Sigmoid colon (tissue), 7 donors: ENCODE results near the gene LRRFIP1. TPM values are rescaled to one million over a fixed set of nuclear protein-coding genes. Genes with fewer than 3 reads are reported as not detected.

ENCODE experiments used
- DNase-seq: peaks from one replicate; pipeline ENCODE4 v3.0.0-alpha.2; 2019
- H3K27ac ChIP-seq, 4 donors: fragments of 200-600 bp; sonication (generic); one replicate each; pipeline ENCODE4 v1.5.1; 2016 to 2019; ENCODE audit warnings: mild to moderate bottlenecking in 1 of 4
- H3K27me3 ChIP-seq, 3 donors: fragments of 200-600 bp; sonication (generic); one replicate each; pipeline ENCODE4 v1.5.1; 2019; ENCODE audit warnings: mild to moderate bottlenecking in 1 of 3
- H3K36me3 ChIP-seq, 4 donors: fragments of 200-600 bp; sonication (generic); one replicate each; pipeline ENCODE4 v1.5.1; 2016 to 2019
- H3K4me1 ChIP-seq, 4 donors: fragments of 200-600 bp; sonication (generic); one replicate each; pipeline ENCODE4 v1.5.1; 2017 to 2019
- H3K4me3 ChIP-seq, 4 donors: fragments of 200-600 bp; sonication (generic); one replicate each; pipeline ENCODE4 v1.5.1; 2017 to 2019; ENCODE audit warnings: mild to moderate bottlenecking in 2 of 4, moderate library complexity in 1 of 4
- H3K9me3 ChIP-seq, 4 donors: fragments of 200-600 bp in 3 of 4; sonication (generic) in 3 of 4; one replicate each; pipeline versions ENCODE4 v1.5.1 to v1.6.1; 2013 to 2019
- CTCF ChIP-seq, 4 experiments: fragments of 450-650 bp in 3 of 4; fragments of 200-600 bp in 1 of 4; IDR thresholded peaks; one replicate each; pipeline ENCODE4 v1.5.1; 2016 to 2019; ENCODE audit warnings: antibody characterized with exemption in 4 of 4, mild to moderate bottlenecking in 3 of 4, moderate library complexity in 2 of 4
- EP300 ChIP-seq, 4 donors: sonication (generic); formaldehyde crosslinking; IDR thresholded peaks; one replicate each; pipeline ENCODE4 v1.6.1; 2017; ENCODE audit warnings: antibody characterized with exemption in 4 of 4
- POLR2A ChIP-seq, 2 donors: fragments of 450-650 bp; IDR thresholded peaks; one replicate each; pipeline ENCODE4 v1.6.1; 2016; ENCODE audit warnings: antibody characterized with exemption in 2 of 2, mild to moderate bottlenecking in 2 of 2, moderate library complexity in 2 of 2
- POLR2AphosphoS5 ChIP-seq, 4 donors: sonication (generic); formaldehyde crosslinking; IDR thresholded peaks; one replicate each; pipeline ENCODE4 v1.6.1; 2017; ENCODE audit warnings: antibody characterized with exemption in 4 of 4
- WGBS, 2 donors: extraction: QIAGEN DNeasy Blood & Tissue Kit; methylation state at CpG; one replicate each; pipeline ENCODE4 v1.1.7; 2013; 5-methylcytosine and 5-hydroxymethylcytosine counted together
- intact Hi-C: fragments of 100-400 bp; cut with DNase I; formaldehyde crosslinking; loops from one replicate; pipeline ENCODE4 v1.15.1; 2023
- polyA plus RNA-seq, 3 donors: library from polyadenylated mRNA; stranded (reverse); fragments of 200-250 nt; gene quantifications; one replicate each; pipeline ENCODE4 v1.2.3, GENCODE V29; 2013
- total RNA-seq, 4 donors: library from RNA; depleted of rRNA; stranded (reverse); fragments of >200 nt; gene quantifications; one replicate each; pipeline ENCODE4 v1.1.0, GENCODE V29; 2016
- donor health status: healthy with polysubstance abuse.
- donor health status: Bipolar disorder and iron deficiency.
- donor health status: healthy.

LRRFIP1 gene
- total and polyA plus RNA-seq, 7 donors, result 42.0 to 185 (median 112) TPM

GRCh38 chr2:237689336-237690131, 62.1 kb downstream of the LRRFIP1 start:
- Histone ChIP-seq H3K36me3 (no peaks in the 10 kb centered on the region), H3K4me3 (no peak overlapping the region), H3K27ac (peak overlapping the region; percentile 92 to 99 (median 96)), H3K27me3 (no peaks in the 10 kb centered on the region), H3K4me1 (peaks cover 0 to 66% (median 57%) of the 10 kb centered on the region in 4 donors), H3K9me3 (no peaks in the 10 kb centered on the region)
- intact Hi-C loops, result loop anchor here (10.0 kb wide), 1 partner anchor 195 kb away; no protein-coding TSS in a partner anchor
- peak; percentile 84 for DNase-seq
- WGBS, 2 donors, result 60 to 86% methylated on average over 6 of the region's 6 CpGs
- no peak for TF ChIP-seq CTCF (IDR thresholded peaks at IDR 0.05)
- no peak for TF ChIP-seq POLR2A (IDR thresholded peaks at IDR 0.05)
- TF ChIP-seq EP300 (IDR thresholded peaks at IDR 0.05), result no peak
- TF ChIP-seq POLR2AphosphoS5 (IDR thresholded peaks at IDR 0.05), result no peak

GRCh38 chr2:237691029-237691907, 63.9 kb downstream of the LRRFIP1 start:
- Histone ChIP-seq H3K9me3 (no peaks in the 10 kb centered on the region), H3K4me3 (peak overlapping the region; percentile 78 to 97 (median 85)), H3K27ac (peak overlapping the region; percentile 92 to 99 (median 96)), H3K36me3 (no peaks in the 10 kb centered on the region), H3K27me3 (no peaks in the 10 kb centered on the region), H3K4me1 (peaks cover 0 to 83% (median 73%) of the 10 kb centered on the region in 4 donors)
- no peak for DNase-seq
- TF ChIP-seq POLR2AphosphoS5 (IDR thresholded peaks at IDR 0.05) (peak; percentile 69 to 81 (median 74)), CTCF (IDR thresholded peaks at IDR 0.05) (no peak), POLR2A (IDR thresholded peaks at IDR 0.05) (peak; percentile 40 to 46)
- 2 to 6% methylated on average over 78 of the region's 78 CpGs for WGBS, 2 donors
- intact Hi-C loops, result loop anchor here (10.0 kb wide), 1 partner anchor 194 kb away; no protein-coding TSS in a partner anchor

GRCh38 chr2:237691908-237692600, 64.7 kb downstream of the LRRFIP1 start:
- DNase-seq, result peak; percentile 99
- intact Hi-C loops, result loop anchor here (2.0 to 10.0 kb wide), 2 partner anchors 47 to 193 kb away; no protein-coding TSS in a partner anchor
- no peaks in the 10 kb centered on the region for H3K9me3 ChIP-seq
- H3K36me3 ChIP-seq, result no peaks in the 10 kb centered on the region
- no peaks in the 10 kb centered on the region for H3K27me3 ChIP-seq
- H3K27ac ChIP-seq, result peak overlapping the region; percentile 92 to 99 (median 98)
- H3K4me1 ChIP-seq, result peaks cover 0 to 83% (median 74%) of the 10 kb centered on the region in 4 donors
- peak overlapping the region; percentile 78 to 97 (median 88) for H3K4me3 ChIP-seq
- TF ChIP-seq POLR2A (IDR thresholded peaks at IDR 0.05) (peak in 1 of 2 donors; percentile 34), EP300 (IDR thresholded peaks at IDR 0.05) (no peak), POLR2AphosphoS5 (IDR thresholded peaks at IDR 0.05) (peak; percentile 23 to 74 (median 52)), CTCF (IDR thresholded peaks at IDR 0.05) (no peak)
- WGBS, 2 donors, result 1% methylated on average over 94 of the region's 94 CpGs

- TF ChIP-seq CTCF (IDR thresholded peaks at IDR 0.05), result peak in 1 of 4 experiments; percentile 12
- peak in 1 of 4 donors; percentile 13 for TF ChIP-seq EP300 (IDR thresholded peaks at IDR 0.05)
- no peak for TF ChIP-seq POLR2A (IDR thresholded peaks at IDR 0.05)
- TF ChIP-seq POLR2AphosphoS5 (IDR thresholded peaks at IDR 0.05), result peak in 3 of 4 donors; percentile 4 to 21 (median 10)
- Histone ChIP-seq H3K4me3 (peak overlapping the region; percentile 78 to 97 (median 88)), H3K27me3 (no peaks in the 10 kb centered on the region), H3K9me3 (no peaks in the 10 kb centered on the region), H3K4me1 (peaks cover 0 to 84% (median 75%) of the 10 kb centered on the region in 4 donors), H3K36me3 (no peaks in the 10 kb centered on the region), H3K27ac (peak overlapping the region; percentile 92 to 99 (median 98))
- WGBS, 2 donors, result 1% methylated on average over 40 of the region's 40 CpGs
- intact Hi-C loops, result loop anchor here (2.0 to 10.0 kb wide), 2 partner anchors 46 to 192 kb away; no protein-coding TSS in a partner anchor
- DNase-seq, result peak; percentile 85
These were observed 65.4 kb downstream of the LRRFIP1 start for GRCh38 chr2:237692601-237693290.
